ENCODE results near the gene GPSM3.
A peak's percentile ranks its signal among the peaks of the same experiment; 100 is the strongest.

The GPSM3 gene

DNA sequence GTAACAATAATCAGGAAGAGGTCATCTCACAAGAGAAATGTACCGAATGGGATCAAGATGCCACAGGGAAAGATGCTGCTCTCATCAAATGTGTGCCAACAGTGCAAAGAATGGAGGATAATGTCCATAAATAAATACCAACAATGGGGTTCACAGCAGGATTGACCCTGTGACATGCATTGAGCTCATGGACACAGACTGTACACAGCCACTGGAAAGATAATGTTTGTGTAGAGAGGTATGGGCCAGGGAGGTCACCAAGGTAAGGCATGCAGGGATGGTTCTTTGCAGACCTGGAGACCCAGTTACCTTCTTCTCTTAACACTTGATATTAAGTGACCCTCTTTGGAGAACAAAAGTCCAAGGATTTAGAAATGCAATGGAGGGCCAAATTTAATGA, 18.0 kb downstream of the GPSM3 start:
- DNase-seq (ENCODE audit: low read depth in 3 of 3), result no peak

DNA sequence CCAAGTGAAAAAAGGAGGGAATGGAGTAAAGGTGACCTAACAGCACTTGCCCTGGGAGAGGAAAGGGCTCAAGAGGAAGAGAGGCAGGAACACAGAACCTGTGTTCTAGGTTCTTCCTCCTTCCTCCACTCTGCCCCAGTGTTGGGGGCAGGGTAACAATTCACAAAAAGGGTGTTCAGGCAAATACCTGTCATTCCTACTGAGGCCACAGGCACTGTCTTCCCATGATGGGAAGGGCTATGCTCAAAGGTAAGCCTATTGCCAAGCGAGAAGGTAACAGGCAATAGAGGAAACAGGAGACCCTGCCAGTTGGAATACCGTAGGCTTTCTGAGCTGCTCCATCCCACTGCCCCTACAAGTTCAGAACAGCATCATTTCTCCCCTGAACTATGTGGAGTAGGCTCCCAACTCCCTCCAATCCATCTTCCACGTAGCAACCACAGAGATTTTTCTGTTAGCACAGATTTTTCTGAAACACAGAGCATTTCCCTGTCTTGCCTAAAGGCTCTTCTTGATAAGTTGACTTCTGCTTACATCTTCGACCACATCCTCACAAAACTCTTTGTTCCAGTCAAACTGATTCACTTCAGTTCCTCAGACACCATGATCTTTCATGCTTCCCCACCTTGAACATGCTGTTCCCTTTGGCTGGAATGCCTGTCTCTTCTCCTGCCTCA, 19.3 kb downstream of the GPSM3 start:
- no peak for DNase-seq (ENCODE audit: low read depth in 3 of 3)

DNA sequence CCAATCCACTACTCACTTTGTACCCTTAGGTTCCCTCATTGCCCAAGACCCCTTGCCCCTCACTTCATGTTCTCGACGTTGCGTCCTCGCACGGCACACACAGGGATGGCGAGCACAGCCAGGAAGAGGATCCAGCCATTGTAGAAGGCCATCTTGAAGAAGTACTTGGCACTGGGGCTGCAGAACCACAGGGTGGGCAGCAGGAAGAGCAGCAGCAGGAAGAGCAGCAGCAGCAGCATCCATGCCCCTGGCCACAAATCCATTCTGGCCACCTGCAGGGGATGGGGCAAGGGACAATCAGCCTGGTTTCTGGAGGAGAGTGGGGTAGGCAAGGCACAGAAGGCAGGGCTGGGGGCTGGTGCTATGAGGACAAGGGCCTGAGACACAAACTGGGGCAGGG, 21.2 kb downstream of the GPSM3 start:
- DNase-seq (ENCODE audit: low read depth in 3 of 3), result no peak

DNA sequence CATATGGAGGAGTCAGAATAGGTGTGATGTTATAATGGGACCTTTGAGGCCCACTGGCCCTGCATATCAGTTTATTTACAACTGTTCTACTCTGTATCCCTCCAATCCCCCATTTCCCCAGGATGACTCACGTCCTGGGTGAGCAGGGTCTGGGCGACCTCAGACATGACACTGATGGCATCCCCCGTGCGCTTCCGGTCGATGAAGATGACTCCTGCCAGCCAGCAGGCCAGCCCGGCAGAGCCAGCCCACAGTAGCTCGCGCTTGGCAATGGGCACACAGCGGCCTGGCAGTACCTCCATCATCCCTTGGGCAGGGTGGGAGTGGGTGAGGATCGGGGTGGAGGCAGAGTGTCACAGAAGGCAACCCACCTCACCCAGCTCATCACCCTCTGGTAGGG, 22.1 kb downstream of the GPSM3 start:
- no peak for DNase-seq (ENCODE audit: low read depth in 3 of 3)

DNA sequence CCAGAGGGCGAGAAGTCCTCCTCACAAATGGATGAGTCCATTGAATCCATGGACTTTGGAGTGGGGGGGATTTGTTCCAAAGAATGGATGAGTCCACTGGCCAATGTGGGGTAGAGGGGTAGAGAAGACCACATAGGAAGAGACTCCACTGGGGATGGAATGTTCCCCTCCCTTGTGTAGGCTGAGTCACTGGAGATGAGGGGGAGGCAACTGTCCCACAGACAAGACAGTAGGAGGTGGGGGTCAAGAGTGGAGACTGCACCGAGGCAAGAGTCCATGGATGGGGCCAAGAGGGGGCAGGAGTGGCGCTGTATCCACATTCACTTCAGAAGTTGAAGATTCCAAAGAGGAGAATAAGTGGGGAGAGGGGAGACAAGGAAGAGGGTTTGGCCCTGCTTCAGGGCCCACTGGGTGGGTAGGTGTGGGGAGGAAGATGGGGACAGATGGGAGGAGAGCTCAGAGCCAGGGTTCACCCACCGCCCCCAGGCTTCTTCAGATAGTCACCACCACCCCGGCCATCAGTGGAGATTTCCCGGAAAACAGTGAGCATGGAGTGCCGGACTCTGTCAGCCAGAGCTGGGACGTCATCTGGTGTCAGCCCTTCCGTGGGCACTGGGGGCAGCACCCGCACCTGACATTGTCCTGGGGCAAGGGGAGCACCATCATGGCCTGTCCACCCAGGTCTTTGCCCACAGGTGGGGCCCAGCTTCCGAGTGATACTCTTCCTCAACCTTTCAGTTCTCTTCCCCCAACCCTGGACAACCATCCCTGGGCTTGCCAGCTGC, 23.4 kb downstream of the GPSM3 start:
- DNase-seq (ENCODE audit: low read depth in 3 of 3), result no peak

DNA sequence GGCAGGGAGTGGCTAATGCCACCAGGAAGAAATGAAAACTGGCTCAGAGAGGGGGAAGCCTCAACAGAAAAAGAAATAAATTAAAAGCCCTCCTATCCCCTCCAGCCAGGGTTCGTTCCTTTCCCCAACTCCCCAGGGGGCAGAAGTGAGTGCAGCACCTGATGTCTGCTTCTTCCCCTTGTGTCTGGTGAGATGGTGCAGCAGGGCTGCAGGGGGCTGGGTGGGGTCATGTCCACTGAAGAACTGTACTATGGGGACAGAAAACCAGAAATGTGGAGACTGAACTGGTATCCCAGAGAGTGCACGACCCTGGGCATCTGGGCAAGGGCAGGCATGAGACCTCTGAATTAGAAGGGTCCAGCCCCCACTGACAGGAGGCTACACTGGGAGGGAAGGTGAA, 24.1 kb downstream of the GPSM3 start:
- no peak for DNase-seq (ENCODE audit: low read depth in 3 of 3)

DNA sequence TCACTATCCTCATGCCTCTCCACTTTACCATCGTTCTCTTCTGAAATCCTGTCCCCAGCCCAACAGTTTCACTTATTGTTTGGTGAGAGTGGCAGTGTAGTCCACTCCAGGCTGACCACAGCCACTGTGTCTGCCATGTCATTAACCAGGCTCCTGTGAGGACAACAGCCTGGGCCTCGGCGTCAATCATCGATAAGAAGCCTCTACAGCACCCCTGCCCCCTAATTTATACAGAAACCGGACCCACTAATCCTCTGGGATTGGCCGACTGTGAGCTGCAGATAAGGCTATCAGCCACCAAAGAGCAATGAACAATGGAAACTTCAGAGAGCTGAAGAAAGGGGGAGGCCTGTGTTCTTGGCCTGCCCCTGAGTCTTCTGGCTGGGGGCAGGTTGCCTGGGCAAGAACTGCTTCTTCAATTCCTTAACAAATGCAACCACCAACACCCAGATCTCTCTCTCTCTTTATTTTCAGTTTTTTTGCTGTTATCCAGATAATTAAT, 24.6 kb downstream of the GPSM3 start:
- DNase-seq (ENCODE audit: low read depth in 3 of 3), result no peak

DNA sequence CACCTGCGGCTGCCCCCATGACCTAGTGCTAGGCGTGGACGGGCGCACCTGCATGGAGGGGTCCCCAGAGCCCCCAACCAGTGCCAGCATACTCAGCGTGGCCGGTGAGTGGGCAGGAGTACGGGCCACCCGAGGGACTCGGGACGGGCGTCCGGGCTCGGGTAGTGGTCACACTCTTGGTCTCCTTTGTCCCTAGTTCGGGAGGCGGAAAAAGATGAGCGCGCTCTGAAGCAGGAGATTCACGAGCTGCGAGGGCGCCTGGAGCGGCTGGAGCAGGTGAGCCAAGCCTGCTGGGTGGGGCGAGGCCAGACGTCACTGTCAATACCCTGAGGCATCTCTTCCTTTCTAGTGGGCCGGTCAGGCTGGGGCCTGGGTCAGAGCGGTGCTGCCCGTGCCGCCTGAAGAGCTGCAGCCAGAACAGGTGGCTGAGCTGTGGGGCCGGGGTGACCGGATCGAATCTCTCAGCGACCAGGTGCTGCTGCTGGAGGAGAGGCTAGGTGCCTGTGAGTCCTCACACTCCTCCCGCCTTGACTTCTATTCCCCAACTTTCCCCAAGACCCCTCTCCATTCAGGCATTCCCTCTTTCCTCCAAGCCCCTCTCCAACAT, 25.2 kb downstream of the GPSM3 start:
- no peak for DNase-seq (ENCODE audit: low read depth in 3 of 3)

DNA sequence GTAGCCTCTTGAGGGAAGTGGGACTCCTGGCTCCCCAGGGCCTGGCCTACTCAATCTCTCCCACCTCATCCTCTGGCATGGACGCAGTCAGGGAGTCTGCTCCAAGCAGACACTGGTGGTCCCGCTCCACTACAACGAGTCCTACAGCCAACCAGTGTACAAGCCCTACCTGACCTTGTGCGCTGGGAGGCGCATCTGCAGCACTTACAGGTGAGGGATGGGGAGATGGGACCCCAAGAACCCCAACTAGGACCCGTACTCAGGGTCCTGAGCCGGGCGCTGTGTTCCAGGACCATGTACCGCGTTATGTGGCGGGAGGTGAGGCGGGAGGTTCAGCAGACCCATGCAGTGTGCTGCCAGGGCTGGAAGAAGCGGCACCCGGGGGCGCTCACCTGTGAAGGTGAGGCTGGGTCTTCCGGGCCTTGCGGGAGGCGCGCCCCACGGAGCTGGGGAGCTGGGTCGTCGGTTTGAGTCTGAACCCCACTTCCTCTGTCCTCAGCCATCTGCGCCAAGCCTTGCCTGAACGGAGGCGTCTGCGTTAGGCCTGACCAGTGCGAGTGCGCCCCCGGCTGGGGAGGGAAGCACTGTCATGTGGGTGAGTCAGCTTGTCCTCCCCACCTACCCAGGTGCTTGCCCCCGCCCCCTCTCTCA, 25.9 kb downstream of the GPSM3 start:
- no peak for DNase-seq (ENCODE audit: low read depth in 3 of 3)

DNA sequence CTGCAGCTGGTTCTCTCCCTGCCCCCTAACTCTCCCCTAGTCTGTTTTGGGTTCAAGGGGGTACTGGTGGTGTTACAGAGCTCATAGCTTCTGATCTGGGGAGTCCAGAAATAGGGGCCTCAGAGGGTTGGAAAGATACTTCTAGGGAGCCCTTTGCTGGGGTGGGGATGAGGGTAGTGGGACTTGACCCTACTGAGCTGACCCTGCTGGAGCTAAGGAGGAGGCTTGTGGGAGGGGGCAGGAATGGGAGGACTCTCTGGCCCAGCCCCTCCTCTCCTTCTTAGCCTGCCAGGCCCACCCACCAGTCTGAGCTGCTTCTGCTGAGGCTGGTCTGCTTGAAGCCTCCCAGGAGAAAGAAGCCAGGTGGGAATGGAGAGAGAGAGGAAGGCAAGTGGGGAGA, 28.1 kb downstream of the GPSM3 start, which contains the start of gene EGFL8:
TSS of gene EGFL8 (plus strand) at position 301 of the 400 bp plus-strand sequence. CDS start 1,571 bp downstream, outside the sequence.
- no peak for DNase-seq (ENCODE audit: low read depth in 3 of 3)

DNA sequence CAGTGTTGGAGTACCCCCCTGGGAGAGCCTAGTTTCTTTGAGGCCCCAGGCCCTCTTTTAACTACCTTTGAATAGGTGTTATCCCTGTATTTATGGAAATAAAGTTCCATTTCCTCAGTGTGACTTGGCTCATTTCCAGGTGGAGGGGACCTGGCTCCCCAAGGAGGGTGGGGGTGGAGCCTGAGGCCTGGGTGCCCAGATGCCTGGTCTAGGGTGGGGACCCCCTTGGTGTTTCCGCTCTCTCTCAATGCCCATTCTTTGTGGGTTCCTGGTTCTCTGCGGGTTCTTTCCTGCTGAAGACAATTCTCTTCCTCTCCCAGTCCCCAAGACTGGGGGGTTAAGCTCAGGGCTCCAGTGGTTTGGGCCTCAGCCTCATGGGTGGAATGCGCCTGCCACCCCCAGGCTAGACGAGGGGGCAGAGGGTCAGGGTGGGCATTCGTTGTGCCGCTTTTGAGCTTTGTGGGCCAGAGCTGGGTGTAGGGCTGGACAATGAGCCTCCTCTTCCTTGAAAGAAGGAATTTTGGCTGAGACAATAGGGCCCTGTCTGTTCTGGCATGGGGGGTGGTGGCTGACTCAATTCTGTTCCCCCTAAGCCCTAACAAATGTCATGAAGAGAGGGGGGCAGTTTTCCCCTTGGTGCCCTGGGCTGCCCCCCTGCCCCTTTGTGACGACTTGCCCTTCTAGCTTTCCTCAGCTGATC, 28.7 kb downstream of the GPSM3 start:
- no peak for DNase-seq (ENCODE audit: low read depth in 3 of 3)

DNA sequence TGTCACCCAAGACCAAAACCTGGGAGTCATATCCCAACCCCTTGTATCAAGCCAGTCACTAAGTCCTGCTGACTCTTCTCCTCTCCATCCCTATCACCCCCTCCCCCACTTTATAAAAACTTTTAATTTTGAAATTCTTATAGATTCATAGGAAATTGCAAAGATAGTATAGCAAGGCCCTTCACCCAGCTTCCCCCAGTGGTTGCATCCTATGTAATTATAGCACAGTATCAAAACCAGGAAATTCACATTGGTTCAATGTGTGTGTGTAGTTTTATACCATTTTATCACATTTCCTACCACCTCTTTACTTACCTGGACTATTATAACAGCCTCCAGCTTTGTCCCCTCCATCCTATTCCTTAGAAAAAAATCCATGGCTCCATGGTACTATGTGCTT, 34.4 kb downstream of the GPSM3 start:
- no peak for DNase-seq (ENCODE audit: low read depth in 3 of 3)

DNA sequence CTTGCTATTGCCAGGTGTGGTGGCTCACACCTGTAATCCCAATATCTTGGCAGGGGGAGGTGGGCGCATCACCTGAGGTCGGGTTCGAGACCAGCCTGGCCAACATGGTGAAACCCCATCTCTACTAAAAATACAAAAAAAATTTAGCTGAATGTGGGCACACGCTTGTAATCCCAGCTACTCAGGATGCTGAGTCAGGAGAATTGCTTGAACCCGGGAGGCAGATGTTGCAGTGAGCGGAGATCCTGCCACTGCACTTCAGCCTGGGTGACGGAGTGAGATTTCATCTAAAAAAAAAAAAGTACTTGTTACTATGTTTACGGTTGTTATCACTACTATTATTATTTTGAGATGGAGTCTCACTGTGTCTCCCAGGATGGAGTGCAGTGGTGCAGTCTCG, 35.6 kb downstream of the GPSM3 start:
- DNase-seq (ENCODE audit: low read depth in 3 of 3), result no peak

DNA sequence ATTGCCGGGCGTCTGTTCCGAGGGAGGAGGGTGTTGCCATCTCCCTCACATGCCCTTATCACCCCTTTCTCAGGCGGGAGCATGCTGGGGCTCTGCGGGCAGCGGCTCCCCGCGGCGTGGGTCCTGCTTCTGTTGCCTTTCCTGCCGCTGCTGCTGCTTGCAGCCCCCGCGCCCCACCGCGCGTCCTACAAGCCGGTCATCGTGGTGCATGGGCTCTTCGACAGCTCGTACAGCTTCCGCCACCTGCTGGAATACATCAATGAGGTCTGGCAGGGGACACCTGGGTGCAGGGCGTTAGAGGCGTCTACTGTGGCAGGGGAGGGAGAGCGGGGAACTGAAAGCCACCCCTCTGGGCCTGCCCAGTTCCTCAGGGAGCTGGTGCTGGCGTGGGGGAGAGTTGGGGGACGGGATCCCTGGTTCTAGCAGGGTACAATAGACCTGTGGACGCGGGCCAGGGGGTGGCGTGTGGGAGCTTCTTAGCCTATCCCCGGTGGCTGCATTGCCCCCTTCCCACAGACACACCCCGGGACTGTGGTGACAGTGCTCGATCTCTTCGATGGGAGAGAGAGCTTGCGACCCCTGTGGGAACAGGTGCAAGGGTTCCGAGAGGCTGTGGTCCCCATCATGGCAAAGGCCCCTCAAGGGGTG, 37.8 kb downstream of the GPSM3 start:
- peak in 2 of 3 experiments; percentile 28 to 60 for DNase-seq (ENCODE audit: low read depth in 3 of 3)

DNA sequence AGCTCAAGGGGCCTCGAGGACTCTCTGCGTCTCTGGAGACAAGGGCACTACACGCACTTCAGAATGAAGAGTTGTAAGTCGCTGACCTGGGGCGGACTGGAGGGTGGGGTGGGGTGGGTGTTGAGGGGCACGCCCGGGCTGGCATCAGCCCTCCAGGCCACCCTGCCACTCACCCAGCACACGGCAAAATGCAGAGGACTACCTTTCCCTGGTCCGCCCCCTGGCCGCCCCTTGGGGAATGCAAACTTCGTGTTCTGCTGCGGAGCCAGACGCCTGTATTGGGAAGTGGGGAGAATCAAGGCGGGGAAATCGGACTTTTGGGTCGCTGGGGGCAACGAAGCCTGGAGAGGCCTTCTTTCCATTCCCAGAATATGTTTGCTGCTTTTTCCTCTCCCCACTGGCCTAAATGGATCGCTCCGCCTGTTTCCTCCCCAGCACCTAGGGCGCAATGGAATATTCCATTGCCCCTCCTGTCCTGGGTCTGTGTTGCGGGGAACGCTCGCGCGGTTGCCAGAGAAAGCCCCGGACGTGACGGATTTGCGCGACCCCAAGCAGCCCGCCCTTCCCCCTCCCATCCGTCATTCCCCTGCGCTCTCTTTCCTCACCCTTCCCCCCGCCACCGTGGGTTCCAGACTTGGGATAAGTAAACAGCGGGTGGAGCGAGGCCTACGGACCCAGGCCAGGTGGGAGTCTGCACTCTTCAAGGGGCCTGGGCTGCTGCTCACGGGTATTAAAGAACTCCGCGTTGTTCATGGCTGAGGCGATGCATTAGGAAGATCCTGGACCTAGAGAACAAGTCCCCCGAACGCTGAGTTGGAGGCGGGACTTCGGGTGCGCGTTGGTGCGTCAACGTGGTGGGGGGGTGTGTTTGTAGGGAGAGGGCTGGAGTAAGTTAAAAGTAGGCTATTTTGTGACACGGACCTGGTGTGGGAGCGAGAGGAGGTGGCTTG, 38.6 kb downstream of the GPSM3 start, which contains the start of gene PPT2:
TSS of gene PPT2 (plus strand) at position 578 of the 950 bp plus-strand sequence. CDS start 454 bp downstream, outside the sequence.
- peak; percentile 43 to 81 (median 60) for DNase-seq (ENCODE audit: low read depth in 3 of 3)

DNA sequence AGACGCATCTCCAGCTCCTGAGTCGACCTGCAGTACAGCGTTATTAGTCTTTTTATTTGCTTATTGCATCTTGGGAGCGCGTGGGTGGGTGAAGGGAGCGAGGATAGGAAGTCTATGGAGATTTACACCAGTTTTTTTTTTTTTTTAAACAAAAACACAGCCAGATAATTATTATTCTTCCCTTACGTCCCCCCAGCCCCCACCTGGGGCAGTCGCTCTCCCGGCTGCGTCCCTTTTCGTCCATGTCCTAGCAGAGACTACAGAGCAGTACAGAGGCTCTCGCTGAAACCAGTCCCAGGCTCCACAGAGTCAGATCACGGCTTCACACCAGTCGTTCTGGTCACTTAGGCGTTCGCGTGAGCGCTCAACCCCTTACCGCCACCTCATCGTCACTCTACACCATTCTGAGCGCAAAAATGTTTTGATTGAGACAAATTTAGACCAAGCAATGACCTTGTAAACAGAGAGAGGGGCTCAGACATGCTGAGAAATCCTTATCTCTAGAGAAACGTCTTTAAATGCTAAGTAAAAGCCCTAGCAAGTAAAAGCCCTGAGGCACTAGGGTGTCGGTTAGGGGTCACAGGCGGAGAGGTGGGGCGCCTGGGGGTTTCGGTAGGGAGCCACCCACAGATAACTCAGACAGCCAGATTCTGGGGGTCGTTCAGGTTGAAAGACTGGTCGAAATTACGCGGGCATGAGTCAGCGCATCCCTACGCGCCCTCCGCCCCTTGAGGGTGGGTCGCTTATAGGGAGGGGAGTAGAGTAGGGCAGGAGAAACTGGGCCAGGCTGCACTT, 39.5 kb downstream of the GPSM3 start:
- no peak for DNase-seq (ENCODE audit: low read depth in 3 of 3)

DNA sequence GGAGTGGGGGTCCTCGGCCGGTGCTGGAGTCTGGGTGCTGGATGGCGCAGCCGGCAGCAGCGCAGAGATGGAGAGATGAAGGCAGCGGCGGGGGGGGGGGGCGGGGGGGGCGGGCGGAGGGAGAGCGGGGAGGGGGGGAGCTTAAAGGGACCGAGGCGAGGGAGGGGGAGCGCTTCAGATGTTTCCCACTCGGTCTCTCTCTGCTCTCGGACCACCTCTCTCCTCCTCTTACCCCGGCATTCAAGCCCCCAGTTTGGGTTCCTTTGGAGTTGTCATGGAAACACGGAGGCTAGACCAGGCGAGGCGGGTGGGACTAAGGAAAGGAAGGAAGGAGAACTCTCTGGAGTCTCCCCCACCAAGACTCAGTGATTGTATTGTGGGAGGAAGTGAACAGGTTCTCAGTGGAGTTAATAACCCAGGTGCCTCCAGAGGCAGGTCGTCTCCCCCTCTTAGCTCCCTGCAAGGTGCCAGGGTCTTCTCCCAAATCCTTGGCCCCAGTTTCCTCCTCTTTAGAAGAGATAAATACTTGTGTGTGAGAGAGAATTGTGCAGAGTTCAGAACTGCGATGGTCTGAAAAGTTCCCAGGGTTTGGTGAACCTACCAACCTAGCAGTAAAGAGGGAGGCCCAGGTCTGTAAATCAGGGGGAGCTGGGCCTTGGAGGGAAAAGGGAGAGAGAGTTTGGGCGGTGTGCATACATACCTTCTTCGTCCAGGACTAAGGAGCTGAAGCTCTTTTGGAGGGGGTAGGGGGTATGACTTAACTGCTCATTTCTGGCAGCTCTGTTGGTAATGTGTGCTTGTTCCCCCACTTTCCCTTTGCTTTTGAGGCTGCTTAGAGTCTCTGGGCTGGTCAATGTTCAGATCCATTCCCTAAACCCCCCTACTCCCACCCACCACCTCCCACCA, 40.3 kb downstream of the GPSM3 start, which contains the start of gene PRRT1:
TSS of gene PRRT1 (minus strand) at position 77 of the 906 bp plus-strand sequence. CDS start 112 bp downstream, outside the sequence.
- no peak for DNase-seq (ENCODE audit: low read depth in 3 of 3)

All from stimulated activated CD4-positive, alpha-beta T cell treated with anti-CD3 and anti-CD28 coated beads, TNF-alpha, amount 100 ng/mL, for 24 hours (primary cell).